ENCODE measurements around the gene KCTD7.

GRCh38 chr7:66640802-66641525 is 12.3 kb downstream of the KCTD7 start:
- no peak for TF ChIP-seq POLR2A (IDR thresholded peaks at IDR 0.05)
- TF ChIP-seq, protein P1, sequence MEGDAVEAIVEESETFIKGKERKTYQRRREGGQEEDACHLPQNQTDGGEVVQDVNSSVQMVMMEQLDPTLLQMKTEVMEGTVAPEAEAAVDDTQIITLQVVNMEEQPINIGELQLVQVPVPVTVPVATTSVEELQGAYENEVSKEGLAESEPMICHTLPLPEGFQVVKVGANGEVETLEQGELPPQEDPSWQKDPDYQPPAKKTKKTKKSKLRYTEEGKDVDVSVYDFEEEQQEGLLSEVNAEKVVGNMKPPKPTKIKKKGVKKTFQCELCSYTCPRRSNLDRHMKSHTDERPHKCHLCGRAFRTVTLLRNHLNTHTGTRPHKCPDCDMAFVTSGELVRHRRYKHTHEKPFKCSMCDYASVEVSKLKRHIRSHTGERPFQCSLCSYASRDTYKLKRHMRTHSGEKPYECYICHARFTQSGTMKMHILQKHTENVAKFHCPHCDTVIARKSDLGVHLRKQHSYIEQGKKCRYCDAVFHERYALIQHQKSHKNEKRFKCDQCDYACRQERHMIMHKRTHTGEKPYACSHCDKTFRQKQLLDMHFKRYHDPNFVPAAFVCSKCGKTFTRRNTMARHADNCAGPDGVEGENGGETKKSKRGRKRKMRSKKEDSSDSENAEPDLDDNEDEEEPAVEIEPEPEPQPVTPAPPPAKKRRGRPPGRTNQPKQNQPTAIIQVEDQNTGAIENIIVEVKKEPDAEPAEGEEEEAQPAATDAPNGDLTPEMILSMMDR (IDR thresholded peaks at IDR 0.05) = no peak

Measured in body of pancreas (tissue), 4 donors.